Measurements from ENCODE around the gene PIR. TPM values are rescaled to one million over a fixed set of nuclear protein-coding genes. Genes with fewer than 3 reads are reported as not detected.
A peak's percentile ranks its signal among the peaks of the same experiment; 100 is the strongest.

PIR gene
- total and polyA plus RNA-seq, 9 of the 15 experiments (the other 6 are each of a cell fraction or from before 2014, with no cell fraction given): 7.5 to 29.8 (median 11.5) TPM

- TF ChIP-seq NFRKB (IDR thresholded peaks at IDR 0.05; ENCODE audit: low read depth): peak; percentile 13; the same call in 1 of the 2 replicates
- TF ChIP-seq SRSF3 (IDR thresholded peaks at IDR 0.05; ENCODE audit: insufficient read depth, low read length): no peak
- peak; percentile 52; the same call in 1 of the 2 replicates for TF ChIP-seq PHF8 (IDR thresholded peaks at IDR 0.05; ENCODE audit: borderline replicate concordance, low read length)
- no peak for TF ChIP-seq MEF2A (IDR thresholded peaks at IDR 0.05; ENCODE audit: control insufficient read depth, low read depth, low read length)
- no peak for TF ChIP-seq ESRRA (IDR thresholded peaks at IDR 0.05; ENCODE audit: borderline replicate concordance, low read depth)
- no peak for TF ChIP-seq ASH1L (IDR thresholded peaks at IDR 0.05; ENCODE audit: borderline replicate concordance, low read depth, partially characterized antibody)
- TF ChIP-seq CHCHD3 (CRISPR knock-in tag; IDR thresholded peaks at IDR 0.05): no peak
- TF ChIP-seq ZFX (CRISPR knock-in tag; IDR thresholded peaks at IDR 0.05): peak; percentile 59
- peak; percentile 46 to 55; a peak in 3 of 4 replicates for TF ChIP-seq NRF1 (conservative IDR thresholded peaks at IDR 0.05 in 1 of 2, IDR thresholded peaks at IDR 0.05 in 1 of 2)
- TF ChIP-seq SMC3 (conservative IDR thresholded peaks at IDR 0.05; ENCODE audit: insufficient read depth, low read depth, low read length): peak; percentile 24; the same call in 1 of the 2 replicates
- TF ChIP-seq MTA2 (IDR thresholded peaks at IDR 0.05; ENCODE audit: low read depth): 0 out of 2 replicates have a peak, but pooled peaks have one; percentile 26
- 0 out of 2 replicates have a peak, but pooled peaks have one; percentile 15 for TF ChIP-seq PBX2 (CRISPR knock-in tag; IDR thresholded peaks at IDR 0.05; ENCODE audit: low read depth)
- TF ChIP-seq PBX2 (tag; conservative IDR thresholded peaks at IDR 0.05; ENCODE audit: low read depth): peak; percentile 69
- TF ChIP-seq LEF1 (IDR thresholded peaks at IDR 0.05): no peak
- no peak for TF ChIP-seq ZNF778 (CRISPR knock-in tag; IDR thresholded peaks at IDR 0.05)
- 0 out of 2 replicates have a peak, but pooled peaks have one; percentile 24 for TF ChIP-seq E2F1 (CRISPR knock-in tag; IDR thresholded peaks at IDR 0.05)
- TF ChIP-seq ZNF282 (CRISPR knock-in tag; IDR thresholded peaks at IDR 0.05): no peak
- no peak for TF ChIP-seq GABPB2 (CRISPR knock-in tag; conservative IDR thresholded peaks at IDR 0.05)
- TF ChIP-seq ZNF57 (CRISPR knock-in tag; IDR thresholded peaks at IDR 0.05): no peak
- TF ChIP-seq SRSF7 (optimal IDR thresholded peaks at IDR 0.05; ENCODE audit: low read depth, low read length): no peak
- peak; percentile 62; the same call in 1 of the 2 replicates for TF ChIP-seq RB1 (IDR thresholded peaks at IDR 0.05; ENCODE audit: low read depth)
- no peak for TF ChIP-seq RFX5 (IDR thresholded peaks at IDR 0.05; ENCODE audit: low read depth, low read length)
- TF ChIP-seq ETV1 (tag; conservative IDR thresholded peaks at IDR 0.05; ENCODE audit: low read depth): no peak
- peak; percentile 64 for TF ChIP-seq ZEB2 (IDR thresholded peaks at IDR 0.05)
These were observed at the start of gene PIR (continued) for GRCh38 chrX:15493118-15493962.
